ENCODE results near the gene RPS15.
"Not testable (repeated sequence)": the region's sequence is repeated elsewhere in the genome, so short reads cannot be mapped to it uniquely, and the experiment has no call there.

RPS15 gene

GRCh38 chr19:1438933-1439354 lies 748 bp downstream of the RPS15 start:
- Histone ChIP-seq H2AFZ (ENCODE audit: low read depth, low read length) (no peak overlapping the region), H3K27me3 (ENCODE audit: insufficient read depth, low read length) (no peaks in the 10 kb centered on the region), H3K36me3 (ENCODE audit: insufficient read depth, low read length) (peaks cover 52% of the 10 kb centered on the region), H3K9me3 (ENCODE audit: low read length) (no peaks in the 10 kb centered on the region), H3K4me1 (ENCODE audit: insufficient read depth, low read length) (peaks cover 18% of the 10 kb centered on the region), H3K4me3 (ENCODE audit: low read length) (peak overlapping the region; percentile 89)

- H3K36me3 ChIP-seq (ENCODE audit: insufficient read depth, low read length), result peaks cover 44% of the 10 kb centered on the region
- not testable (repeated sequence) for H3K27me3 ChIP-seq (ENCODE audit: insufficient read depth, low read length); H3K9me3 ChIP-seq (ENCODE audit: low read length); H2AFZ ChIP-seq (ENCODE audit: low read depth, low read length)
- peak overlapping the region; percentile 89 for H3K4me3 ChIP-seq (ENCODE audit: low read length)
- peaks cover 19% of the 10 kb centered on the region for H3K4me1 ChIP-seq (ENCODE audit: insufficient read depth, low read length)
These were observed 1.6 kb downstream of the RPS15 start for GRCh38 chr19:1439525-1440417.

- Histone ChIP-seq H3K4me3 (ENCODE audit: low read length) (no peak overlapping the region), H3K9me3 (ENCODE audit: low read length) (no peaks in the 10 kb centered on the region), H2AFZ (ENCODE audit: low read depth, low read length) (no peak overlapping the region), H3K4me1 (ENCODE audit: insufficient read depth, low read length) (peaks cover 17% of the 10 kb centered on the region), H3K27me3 (ENCODE audit: insufficient read depth, low read length) (no peaks in the 10 kb centered on the region), H3K36me3 (ENCODE audit: insufficient read depth, low read length) (peaks cover 40% of the 10 kb centered on the region)
These were observed 2.2 kb downstream of the RPS15 start for GRCh38 chr19:1440418-1440801.

- H3K9me3 ChIP-seq (ENCODE audit: low read length), result no peaks in the 10 kb centered on the region
- H3K36me3 ChIP-seq (ENCODE audit: insufficient read depth, low read length), result peaks cover 36% of the 10 kb centered on the region
- no peaks in the 10 kb centered on the region for H3K27me3 ChIP-seq (ENCODE audit: insufficient read depth, low read length)
- H3K4me3 ChIP-seq (ENCODE audit: low read length), result no peak overlapping the region
- peaks cover 16% of the 10 kb centered on the region for H3K4me1 ChIP-seq (ENCODE audit: insufficient read depth, low read length)
- no peak overlapping the region for H2AFZ ChIP-seq (ENCODE audit: low read depth, low read length)
These were observed 2.8 kb downstream of the RPS15 start for GRCh38 chr19:1441022-1441426.

DNA sequence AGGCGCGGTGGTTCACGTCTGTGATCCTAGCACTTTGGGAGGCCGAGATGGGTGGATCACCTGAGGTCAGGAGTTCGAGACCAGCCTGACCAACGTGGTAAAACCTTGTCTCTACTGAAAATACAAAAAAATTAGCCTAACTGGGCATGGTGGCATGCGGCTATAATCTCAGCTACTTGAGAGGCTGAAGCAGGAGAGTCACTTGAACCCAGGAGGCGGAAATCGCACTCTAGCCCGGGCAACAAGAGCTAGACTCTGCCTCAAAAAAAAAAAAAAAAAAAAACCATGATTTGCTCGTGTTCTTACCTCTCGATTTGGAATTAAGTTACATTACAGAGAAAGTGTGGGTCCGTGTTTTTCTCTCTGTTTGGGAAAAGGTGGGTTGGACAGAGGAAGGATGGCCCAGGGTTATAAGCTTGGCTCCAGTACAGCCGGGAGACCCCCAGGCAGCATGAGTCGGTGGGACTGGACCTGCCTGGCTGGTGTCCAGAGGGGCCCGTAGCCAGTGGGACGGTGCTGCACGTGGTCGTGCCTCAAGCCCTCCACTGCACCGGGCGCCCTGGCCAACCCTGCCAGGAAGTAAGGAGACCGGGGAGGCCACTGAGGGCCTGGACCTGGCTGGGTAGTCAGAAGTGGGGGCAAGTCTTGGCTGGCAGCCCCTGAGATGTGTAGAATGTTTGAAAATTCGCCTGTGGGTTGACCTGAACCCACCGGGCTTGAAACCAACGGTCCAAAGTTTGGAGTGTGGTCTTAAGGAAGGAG lies 3.7 kb downstream of the RPS15 start:
- no peaks in the 10 kb centered on the region for H3K27me3 ChIP-seq (ENCODE audit: insufficient read depth, low read length)
- peaks cover 19% of the 10 kb centered on the region for H3K4me1 ChIP-seq (ENCODE audit: insufficient read depth, low read length)
- no peak overlapping the region for H3K4me3 ChIP-seq (ENCODE audit: low read length)
- H3K9me3 ChIP-seq (ENCODE audit: low read length), result no peaks in the 10 kb centered on the region
- no peak overlapping the region for H2AFZ ChIP-seq (ENCODE audit: low read depth, low read length)
- H3K36me3 ChIP-seq (ENCODE audit: insufficient read depth, low read length), result peaks cover 36% of the 10 kb centered on the region

- Histone ChIP-seq H2AFZ (ENCODE audit: low read depth, low read length) (no peak overlapping the region), H3K4me1 (ENCODE audit: insufficient read depth, low read length) (peaks cover 29% of the 10 kb centered on the region), H3K27me3 (ENCODE audit: insufficient read depth, low read length) (no peaks in the 10 kb centered on the region), H3K36me3 (ENCODE audit: insufficient read depth, low read length) (peaks cover 22% of the 10 kb centered on the region), H3K4me3 (ENCODE audit: low read length) (peak overlapping the region; percentile 47), H3K9me3 (ENCODE audit: low read length) (no peaks in the 10 kb centered on the region)
These were observed 7.2 kb downstream of the RPS15 start for GRCh38 chr19:1445185-1445931.

DNA sequence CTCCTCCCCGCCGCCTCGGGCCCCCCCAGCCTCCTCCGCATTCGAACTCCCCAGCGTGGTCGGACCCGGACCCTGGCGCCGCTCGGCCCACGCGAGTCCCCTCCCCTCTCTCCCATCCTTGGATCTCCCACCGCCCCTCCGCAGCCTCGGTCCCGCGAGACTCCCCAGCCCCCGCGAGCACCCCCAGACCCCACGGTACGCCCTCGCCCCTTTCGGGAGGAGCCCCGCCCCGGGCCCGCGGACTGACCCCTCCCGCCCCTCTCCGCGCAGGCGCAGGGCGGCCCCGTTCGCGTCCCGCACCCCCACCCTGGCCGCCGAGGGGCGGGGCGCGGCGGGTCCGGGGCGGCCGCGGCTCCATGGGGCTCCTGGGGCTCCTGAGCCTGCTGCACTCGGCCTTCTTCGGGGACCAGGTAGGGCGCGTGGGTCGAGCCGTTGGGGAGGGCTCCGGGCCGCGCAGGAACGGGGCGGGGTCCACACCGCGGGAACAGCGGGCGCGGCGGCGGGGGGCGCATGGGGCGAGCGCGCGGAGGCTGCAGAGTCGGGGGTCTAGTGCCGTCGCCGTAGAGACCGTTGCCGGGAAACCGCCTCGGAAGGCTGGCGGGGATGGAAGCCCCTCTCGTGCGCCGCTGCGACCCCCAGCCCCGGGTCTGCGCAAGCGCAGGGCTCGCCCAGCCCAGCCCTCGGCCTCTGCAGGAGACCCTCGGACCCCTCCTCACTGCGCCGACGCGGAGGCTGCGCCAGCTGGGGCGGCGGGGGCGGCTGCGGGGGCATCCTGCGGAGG lies 7.9 kb downstream of the RPS15 start:
- H3K27me3 ChIP-seq (ENCODE audit: insufficient read depth, low read length), result no peaks in the 10 kb centered on the region
- H2AFZ ChIP-seq (ENCODE audit: low read depth, low read length), result no peak overlapping the region
- peaks cover 14% of the 10 kb centered on the region for H3K36me3 ChIP-seq (ENCODE audit: insufficient read depth, low read length)
- H3K4me3 ChIP-seq (ENCODE audit: low read length), result peak overlapping the region; percentile 47
- peaks cover 34% of the 10 kb centered on the region for H3K4me1 ChIP-seq (ENCODE audit: insufficient read depth, low read length)
- H3K9me3 ChIP-seq (ENCODE audit: low read length), result no peaks in the 10 kb centered on the region

- no peaks in the 10 kb centered on the region for H3K9me3 ChIP-seq (ENCODE audit: low read length)
These were observed 8.7 kb downstream of the RPS15 start for GRCh38 chr19:1446713-1447481.

DNA sequence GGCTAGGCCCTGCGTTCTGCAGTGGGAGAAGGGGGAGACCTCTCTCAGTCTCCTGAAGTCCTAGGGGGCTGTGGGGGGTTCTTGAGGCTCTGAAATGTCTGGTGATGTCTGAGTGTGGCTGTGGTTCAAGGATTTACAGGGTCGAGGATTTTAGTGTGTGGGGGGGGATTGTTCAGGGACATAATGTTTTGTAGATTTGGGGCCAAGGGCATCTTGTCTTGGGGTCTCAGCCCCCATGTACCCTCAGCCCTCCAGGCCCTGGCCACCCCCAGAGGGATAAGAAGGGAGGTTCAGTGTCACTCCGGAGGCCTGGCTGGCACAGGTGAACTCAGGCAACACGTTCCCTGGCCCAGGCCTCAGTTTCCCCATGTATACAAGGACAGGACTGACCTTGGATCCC lies 9.3 kb downstream of the RPS15 start:
- peak overlapping the region; percentile 47 for H3K4me3 ChIP-seq (ENCODE audit: low read length)

More at GRCh38 chr19:1446713-1447481, 8.7 kb downstream of the RPS15 start:
- Histone ChIP-seq H2AFZ (ENCODE audit: low read depth, low read length) (no peak overlapping the region), H3K36me3 (ENCODE audit: insufficient read depth, low read length) (peaks cover 7% of the 10 kb centered on the region), H3K4me3 (ENCODE audit: low read length) (peak overlapping the region; percentile 47), H3K4me1 (ENCODE audit: insufficient read depth, low read length) (peaks cover 39% of the 10 kb centered on the region), H3K27me3 (ENCODE audit: insufficient read depth, low read length) (no peaks in the 10 kb centered on the region)

DNA sequence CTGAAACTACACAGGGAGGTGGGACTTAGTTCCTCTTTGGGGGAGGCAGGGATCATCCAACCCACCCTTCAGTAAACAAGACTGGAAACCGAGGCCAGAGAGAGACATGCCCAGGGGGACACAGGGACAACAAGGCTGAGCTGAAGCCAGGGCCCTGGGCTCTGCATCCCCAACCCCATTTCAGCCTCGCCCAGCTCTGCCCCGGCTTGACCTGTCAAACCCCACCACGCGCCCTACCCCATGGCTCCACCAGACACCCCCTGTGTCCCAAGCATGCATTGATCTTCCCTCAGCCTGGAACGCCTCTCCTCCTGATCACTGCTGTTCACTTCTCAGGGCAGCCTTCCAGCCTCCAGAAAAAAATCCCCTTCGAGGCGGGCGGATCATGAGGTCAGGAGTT lies 9.7 kb downstream of the RPS15 start:
- no peak overlapping the region for H3K4me3 ChIP-seq (ENCODE audit: low read length)
- no peak overlapping the region for H2AFZ ChIP-seq (ENCODE audit: low read depth, low read length)
- peaks cover 48% of the 10 kb centered on the region for H3K4me1 ChIP-seq (ENCODE audit: insufficient read depth, low read length)
- H3K9me3 ChIP-seq (ENCODE audit: low read length), result no peaks in the 10 kb centered on the region
- no peaks in the 10 kb centered on the region for H3K27me3 ChIP-seq (ENCODE audit: insufficient read depth, low read length)
- peaks cover 4% of the 10 kb centered on the region for H3K36me3 ChIP-seq (ENCODE audit: insufficient read depth, low read length)

More for the DNA sequence above, 9.3 kb downstream of the RPS15 start:
- no peaks in the 10 kb centered on the region for H3K27me3 ChIP-seq (ENCODE audit: insufficient read depth, low read length)
- peaks cover 44% of the 10 kb centered on the region for H3K4me1 ChIP-seq (ENCODE audit: insufficient read depth, low read length)
- H2AFZ ChIP-seq (ENCODE audit: low read depth, low read length), result no peak overlapping the region
- H3K36me3 ChIP-seq (ENCODE audit: insufficient read depth, low read length), result peaks cover 1% of the 10 kb centered on the region
- H3K9me3 ChIP-seq (ENCODE audit: low read length), result no peaks in the 10 kb centered on the region

- H3K4me1 ChIP-seq (ENCODE audit: insufficient read depth, low read length), result peaks cover 54% of the 10 kb centered on the region
- peaks cover 18% of the 10 kb centered on the region for H3K36me3 ChIP-seq (ENCODE audit: insufficient read depth, low read length)
- H3K4me3 ChIP-seq (ENCODE audit: low read length), result peak within 1 kb of the TSS; percentile 73
- no peaks in the 10 kb centered on the region for H3K9me3 ChIP-seq (ENCODE audit: low read length)
- no peaks in the 10 kb centered on the region for H3K27me3 ChIP-seq (ENCODE audit: insufficient read depth, low read length)
- no peak within 1 kb of the TSS for H2AFZ ChIP-seq (ENCODE audit: low read depth, low read length)
These were observed 11.6 kb downstream of the RPS15 start, which contains the start of gene APC2 for GRCh38 chr19:1449467-1450442. Gene APC2, plus strand, starts transcription at chr19:1450121. Its CDS starts 2,881 bp downstream, at chr19:1453002.
